ENCODE results near the gene PATJ.
"Not testable (repeated sequence)": the region's sequence is repeated elsewhere in the genome, so short reads cannot be mapped to it uniquely, and the experiment has no call there.

Gene PATJ

DNA sequence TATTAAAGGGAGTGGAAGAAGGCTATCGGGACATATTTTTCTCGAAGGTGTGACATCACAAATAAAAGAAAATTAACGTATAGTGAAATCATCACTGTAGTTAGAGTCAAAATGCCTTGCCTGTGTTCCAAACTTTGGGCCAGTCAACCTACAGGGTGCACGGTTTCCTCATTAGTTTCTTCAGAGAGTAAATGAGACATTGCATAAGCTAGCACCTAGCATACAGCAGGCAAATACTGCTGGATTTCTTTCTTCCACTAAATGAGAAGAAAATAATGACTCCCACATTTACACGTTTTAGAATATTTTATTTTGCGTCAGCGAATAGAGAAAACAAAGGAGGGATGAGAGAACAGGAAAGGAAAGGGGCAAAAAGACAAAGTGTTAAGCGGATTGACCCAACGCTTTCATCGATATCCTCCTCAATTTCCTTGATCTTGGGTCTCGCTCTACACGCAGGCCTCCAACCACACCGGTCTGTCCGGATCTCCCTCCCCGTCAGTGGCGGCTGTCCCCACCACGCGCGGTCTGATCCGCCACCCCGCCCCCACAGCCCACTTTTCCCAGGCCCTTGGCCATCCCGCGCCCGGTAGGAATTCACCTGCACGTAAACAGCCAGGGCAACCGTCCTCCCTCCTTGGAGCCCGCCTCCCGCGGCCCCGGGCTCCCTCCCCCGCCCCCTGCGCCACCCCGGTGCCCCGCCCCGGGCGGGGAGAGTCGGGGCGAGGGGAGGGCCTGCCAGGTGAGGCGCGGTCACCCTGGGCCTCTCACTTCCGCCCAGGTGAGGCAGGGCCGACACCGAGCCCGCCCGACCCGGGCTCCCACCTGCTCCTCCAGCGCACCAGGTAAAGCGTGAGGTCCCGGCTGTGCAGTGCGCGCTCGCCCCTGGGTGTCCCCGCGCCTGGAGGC, at the start of gene PATJ:
Gene PATJ (plus strand): TSS at position 770 of the 909 bp plus-strand sequence. CDS start 20,413 bp downstream, outside the sequence.
- DNase-seq (ENCODE audit: low spot score): peak; percentile 50

GRCh38 chr1:61699911-61700851, 42.1 kb upstream of the PATJ start:
- no peak for DNase-seq (ENCODE audit: low spot score)

- no peak for DNase-seq (ENCODE audit: low spot score)
These were observed 33.0 kb upstream of the PATJ start for GRCh38 chr1:61708953-61709907.

DNA sequence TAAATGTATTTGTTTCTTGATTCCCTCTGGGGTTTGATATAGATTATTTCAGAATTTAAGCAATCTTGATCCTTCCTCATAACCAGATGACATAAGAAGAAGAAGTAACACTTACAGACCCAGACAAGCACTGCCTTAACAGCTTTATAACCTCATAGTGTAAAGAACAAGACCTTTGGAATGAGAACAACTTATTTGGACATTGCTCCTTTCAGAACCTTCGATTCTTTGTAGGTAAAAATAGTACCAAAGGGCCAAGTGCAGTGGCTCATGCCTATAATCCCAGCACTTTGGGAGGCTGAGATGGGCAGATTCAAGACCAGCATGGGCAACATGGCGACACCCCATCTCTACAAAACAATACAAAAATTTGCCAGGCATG, 32.4 kb upstream of the PATJ start:
- DNase-seq (ENCODE audit: low spot score): no peak

- DNase-seq (ENCODE audit: low spot score): not testable (repeated sequence)
These were observed 31.0 kb upstream of the PATJ start for GRCh38 chr1:61711257-61711656.

- no peak for DNase-seq (ENCODE audit: low spot score)
These were observed 30.3 kb upstream of the PATJ start for GRCh38 chr1:61711969-61712368.

- DNase-seq (ENCODE audit: low spot score): not testable (repeated sequence)
These were observed 23.1 kb upstream of the PATJ start for GRCh38 chr1:61718996-61719663.

- DNase-seq (ENCODE audit: low spot score): peak; percentile 55
These were observed 17.8 kb upstream of the PATJ start for GRCh38 chr1:61724506-61724812.

DNA sequence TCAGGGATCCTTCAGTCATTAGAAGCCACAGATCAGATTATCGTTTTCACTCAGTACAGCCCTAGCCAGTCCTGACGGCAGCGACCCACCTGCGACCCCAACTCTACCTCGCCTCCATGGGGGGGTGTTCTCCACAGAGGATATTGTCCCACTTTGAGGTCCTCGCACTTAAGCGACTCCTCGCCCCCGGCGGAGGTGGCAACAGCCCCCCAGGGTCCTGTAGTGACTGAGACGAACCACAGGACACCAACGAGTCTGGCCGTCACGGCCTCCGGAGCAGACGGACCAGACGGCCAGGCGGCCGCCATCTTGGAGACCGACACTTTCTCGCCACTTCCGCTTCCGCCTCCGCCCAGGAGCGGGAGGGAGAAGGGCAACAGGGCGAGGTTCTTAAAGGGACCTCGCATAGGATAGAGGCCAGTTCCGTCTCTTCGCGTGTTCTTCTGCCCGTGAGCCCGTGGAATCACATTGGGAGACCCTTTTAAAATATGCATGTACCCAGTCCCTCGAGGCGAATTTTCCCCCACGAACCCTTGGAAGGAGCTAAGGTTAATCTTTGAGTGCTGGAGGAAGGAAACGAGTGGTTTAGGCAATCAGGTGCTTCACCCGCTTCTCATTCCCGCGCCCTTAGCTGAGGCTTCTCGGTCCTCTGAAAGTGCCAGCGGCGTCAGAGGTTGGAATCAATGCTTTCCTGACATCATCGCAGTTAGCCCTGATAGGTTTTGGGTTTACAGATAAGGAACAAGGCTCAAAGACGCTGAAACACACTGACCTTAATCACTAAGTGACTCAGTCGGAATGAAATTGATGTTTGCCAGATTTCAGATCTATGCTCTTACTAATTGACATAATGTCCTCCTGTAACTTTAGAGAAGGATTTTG, 17.2 kb upstream of the PATJ start, which contains the start of gene TM2D1:
Gene TM2D1 (minus strand): TSS at position 329 of the 882 bp plus-strand sequence. CDS start 21 bp downstream, at position 308.
- DNase-seq (ENCODE audit: low spot score): peak; percentile 93

DNA sequence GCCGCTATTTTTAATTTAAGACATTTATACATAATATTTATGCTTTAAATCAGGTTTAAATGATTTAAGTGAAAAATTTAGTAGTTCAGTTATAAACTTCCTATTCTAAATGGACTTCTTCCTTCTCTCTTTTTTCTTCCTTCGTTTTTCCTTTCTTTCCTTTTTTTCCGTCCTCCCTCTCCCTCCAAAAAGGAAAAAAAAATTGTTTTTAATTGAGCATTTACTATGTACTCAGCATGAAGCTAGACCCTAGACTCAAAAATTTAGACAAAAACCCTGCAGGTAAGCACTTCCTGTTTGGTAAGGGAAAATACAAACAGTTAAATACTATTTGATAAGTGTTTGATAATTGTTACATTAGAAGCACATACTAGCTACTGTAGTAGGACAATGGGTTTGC, 14.7 kb upstream of the PATJ start:
- DNase-seq (ENCODE audit: low spot score): no peak

GRCh38 chr1:61730679-61731078, 11.6 kb upstream of the PATJ start:
- DNase-seq (ENCODE audit: low spot score): not testable (repeated sequence)

GRCh38 chr1:61732726-61733125, 9.6 kb upstream of the PATJ start:
- DNase-seq (ENCODE audit: low spot score): no peak

- DNase-seq (ENCODE audit: low spot score): no peak
These were observed 1.3 kb upstream of the PATJ start for GRCh38 chr1:61740751-61741700.

- peak; percentile 52 for DNase-seq (ENCODE audit: low spot score)
These were observed 545 bp downstream of the PATJ start for GRCh38 chr1:61742620-61743430.

DNA sequence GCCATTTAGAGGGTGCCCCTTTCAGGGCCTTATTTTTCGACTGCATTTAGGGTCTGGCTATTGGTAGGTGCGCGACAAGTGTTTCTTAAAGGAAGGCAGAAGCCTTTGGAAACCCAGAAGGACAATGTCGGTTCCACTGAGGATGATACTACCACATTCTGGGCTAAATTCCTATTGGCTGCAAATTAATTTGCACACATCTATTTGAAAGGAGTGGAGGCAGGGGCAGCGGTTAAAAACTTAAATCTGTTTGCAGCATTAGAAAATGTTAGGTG, 1.1 kb downstream of the PATJ start:
- no peak for DNase-seq (ENCODE audit: low spot score)

- DNase-seq (ENCODE audit: low spot score): no peak
These were observed 1.7 kb downstream of the PATJ start for GRCh38 chr1:61743716-61744580.

DNA sequence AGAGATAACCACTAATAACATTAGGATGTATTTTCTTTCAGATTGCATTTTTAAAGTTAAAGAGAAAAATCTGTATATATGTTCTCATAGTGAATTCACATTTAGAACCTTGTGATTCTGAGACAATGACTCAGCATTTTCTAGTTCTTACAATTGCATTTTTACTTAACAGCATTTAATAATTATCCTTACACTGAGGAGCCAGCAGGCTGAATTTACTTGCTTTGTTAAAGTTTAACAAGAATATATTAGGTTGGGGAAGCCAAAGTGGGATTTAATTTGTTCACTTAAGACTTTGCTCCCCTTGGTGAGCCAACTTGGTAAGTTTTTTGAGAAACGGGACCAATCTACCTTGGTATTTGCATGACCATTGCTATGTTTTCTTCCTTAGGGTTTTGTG, 4.5 kb downstream of the PATJ start:
- DNase-seq (ENCODE audit: low spot score): no peak

Measured in RKO (cell line).